ENCODE results near the gene BTBD7. TPM values are rescaled to one million over a fixed set of nuclear protein-coding genes. Genes with fewer than 3 reads are reported as not detected.
A peak's percentile ranks its signal among the peaks of the same experiment; 100 is the strongest.

The BTBD7 gene
- total and polyA plus RNA-seq, 9 of the 15 experiments (the other 6 are each of a cell fraction or from before 2014, with no cell fraction given) = 2.5 to 12.9 (median 6.2) TPM

DNA sequence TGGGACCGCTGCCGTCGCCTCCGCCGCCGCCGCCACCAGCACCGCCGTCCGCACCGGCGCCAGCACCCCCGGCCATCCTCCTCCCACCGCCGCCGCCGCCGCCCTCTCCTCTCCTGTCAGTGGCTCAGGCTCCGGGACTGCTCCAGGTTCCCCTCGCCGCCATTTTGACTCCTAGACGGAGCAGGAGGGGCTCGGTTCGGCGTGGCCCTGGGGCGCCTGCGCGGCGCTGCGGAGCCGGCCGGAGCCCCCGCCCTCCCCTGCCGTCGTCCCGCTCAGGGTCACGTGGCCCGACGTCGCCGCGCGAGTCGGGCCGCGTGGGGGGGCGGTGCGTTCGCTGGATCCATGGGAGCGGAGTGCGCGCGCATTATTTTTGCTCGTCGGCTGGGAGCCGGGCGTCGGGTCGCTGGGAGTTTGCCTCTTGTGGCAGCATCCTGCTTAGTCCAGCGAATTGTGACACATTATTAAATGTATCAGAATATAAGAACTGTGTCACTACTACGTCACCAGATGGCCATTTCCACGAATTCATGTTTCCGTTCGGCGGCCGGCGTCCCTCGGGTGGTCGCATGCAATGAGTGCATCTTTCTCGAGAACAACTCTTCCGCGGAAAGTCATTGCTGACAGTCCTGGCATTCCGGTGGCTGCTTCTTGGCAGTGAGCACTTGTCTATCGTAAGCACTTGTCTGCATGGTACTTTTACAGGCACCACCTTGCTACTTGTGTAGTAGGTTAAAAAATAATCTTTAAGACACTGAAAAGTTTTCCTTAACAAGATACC is at the start of gene BTBD7 (continued):
- no peak for TF ChIP-seq ATF1 (CRISPR knock-in tag; IDR thresholded peaks at IDR 0.05)
- peak; percentile 84 for TF ChIP-seq ATF1 (tag; IDR thresholded peaks at IDR 0.05)
- TF ChIP-seq CXXC5 (CRISPR knock-in tag; IDR thresholded peaks at IDR 0.05) = peak; percentile 93
- TF ChIP-seq SREBF1 (IDR thresholded peaks at IDR 0.05; ENCODE audit: borderline replicate concordance, low read depth, low read length) = no peak
- no peak for TF ChIP-seq CBFA2T3 (IDR thresholded peaks at IDR 0.05)
- no peak for TF ChIP-seq HDAC1 (IDR thresholded peaks at IDR 0.05)
- no peak for TF ChIP-seq GATA2 (CRISPR knock-in tag; IDR thresholded peaks at IDR 0.05)
- TF ChIP-seq, protein P1, sequence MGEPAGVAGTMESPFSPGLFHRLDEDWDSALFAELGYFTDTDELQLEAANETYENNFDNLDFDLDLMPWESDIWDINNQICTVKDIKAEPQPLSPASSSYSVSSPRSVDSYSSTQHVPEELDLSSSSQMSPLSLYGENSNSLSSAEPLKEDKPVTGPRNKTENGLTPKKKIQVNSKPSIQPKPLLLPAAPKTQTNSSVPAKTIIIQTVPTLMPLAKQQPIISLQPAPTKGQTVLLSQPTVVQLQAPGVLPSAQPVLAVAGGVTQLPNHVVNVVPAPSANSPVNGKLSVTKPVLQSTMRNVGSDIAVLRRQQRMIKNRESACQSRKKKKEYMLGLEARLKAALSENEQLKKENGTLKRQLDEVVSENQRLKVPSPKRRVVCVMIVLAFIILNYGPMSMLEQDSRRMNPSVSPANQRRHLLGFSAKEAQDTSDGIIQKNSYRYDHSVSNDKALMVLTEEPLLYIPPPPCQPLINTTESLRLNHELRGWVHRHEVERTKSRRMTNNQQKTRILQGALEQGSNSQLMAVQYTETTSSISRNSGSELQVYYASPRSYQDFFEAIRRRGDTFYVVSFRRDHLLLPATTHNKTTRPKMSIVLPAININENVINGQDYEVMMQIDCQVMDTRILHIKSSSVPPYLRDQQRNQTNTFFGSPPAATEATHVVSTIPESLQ (CRISPR knock-in tag; IDR thresholded peaks at IDR 0.05) = no peak
- TF ChIP-seq, protein P2, sequence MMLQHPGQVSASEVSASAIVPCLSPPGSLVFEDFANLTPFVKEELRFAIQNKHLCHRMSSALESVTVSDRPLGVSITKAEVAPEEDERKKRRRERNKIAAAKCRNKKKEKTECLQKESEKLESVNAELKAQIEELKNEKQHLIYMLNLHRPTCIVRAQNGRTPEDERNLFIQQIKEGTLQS (IDR thresholded peaks at IDR 0.05) = 0 out of 2 replicates have a peak, but pooled peaks have one; percentile 10
- TF ChIP-seq, protein P2 (CRISPR knock-in tag; conservative IDR thresholded peaks at IDR 0.05) = no peak
- TF ChIP-seq PHF8 (IDR thresholded peaks at IDR 0.05; ENCODE audit: borderline replicate concordance, low read length) = peak; percentile 72; the same call in 1 of the 2 replicates
- peak; percentile 38; the same call in 1 of the 2 replicates for TF ChIP-seq FOSL1 (tag; conservative IDR thresholded peaks at IDR 0.05)

All from K562 (cell line).